HEK293 (cell line): ENCODE measurements around the gene RUNX1.

Experiments
- MZF1 ChIP-seq: fragments of 450-650 bp; formaldehyde crosslinking; IDR thresholded peaks from 2 replicates; pipeline ENCODE4 v1.5.1; 2017; ENCODE audit warnings: missing biosample characterization, missing genetic modification characterization, borderline replicate concordance
- OSR2 ChIP-seq: fragments of 450-650 bp; formaldehyde crosslinking; IDR thresholded peaks from 2 replicates; pipeline ENCODE4 v1.5.1; 2016; ENCODE audit warnings: missing biosample characterization, missing genetic modification characterization
- SP3 ChIP-seq: fragments of 450-650 bp; formaldehyde crosslinking; IDR thresholded peaks from 2 replicates; pipeline ENCODE4 v1.5.1; 2016; ENCODE audit warnings: missing biosample characterization, missing genetic modification characterization
- TRIM28 ChIP-seq: IDR thresholded peaks from 2 replicates; pipeline ENCODE4 v1.6.1; 2011; ENCODE audit warnings: low read length, control low read depth, borderline replicate concordance
- TSHZ1 ChIP-seq: fragments of 450-650 bp; formaldehyde crosslinking; IDR thresholded peaks from 2 replicates; pipeline ENCODE4 v1.5.1; 2016; ENCODE audit warnings: missing biosample characterization, missing genetic modification characterization, borderline replicate concordance
- ZFP3 ChIP-seq: fragments of 450-650 bp; formaldehyde crosslinking; IDR thresholded peaks from 2 replicates; pipeline ENCODE4 v1.5.1; 2016; ENCODE audit warnings: low read depth, missing biosample characterization, missing genetic modification characterization
- ZNF112 ChIP-seq: fragments of 450-650 bp; formaldehyde crosslinking; IDR thresholded peaks from 2 replicates; pipeline ENCODE4 v1.5.0; 2017; ENCODE audit warnings: missing biosample characterization, missing genetic modification characterization
- ZNF133 ChIP-seq: fragments of 450-650 bp; formaldehyde crosslinking; IDR thresholded peaks from 2 replicates; pipeline ENCODE4 v1.5.1; 2016; ENCODE audit warnings: missing biosample characterization, missing genetic modification characterization
- ZNF146 ChIP-seq: fragments of 450-650 bp; formaldehyde crosslinking; IDR thresholded peaks from 2 replicates; pipeline ENCODE4 v1.5.1; 2016; ENCODE audit warnings: missing biosample characterization, missing genetic modification characterization
- ZNF184 ChIP-seq: fragments of 450-650 bp; IDR thresholded peaks from 2 replicates; pipeline ENCODE4 v1.5.1; 2018; ENCODE audit warnings: missing biosample characterization, mild to moderate bottlenecking, missing genetic modification characterization
- ZNF354C ChIP-seq: fragments of 450-650 bp; formaldehyde crosslinking; IDR thresholded peaks from 2 replicates; pipeline ENCODE4 v1.5.1; 2016; ENCODE audit warnings: missing biosample characterization, missing genetic modification characterization, low read depth, borderline replicate concordance
- ZNF37A ChIP-seq: fragments of 450-650 bp; IDR thresholded peaks from 2 replicates; pipeline ENCODE4 v1.5.1; 2018; ENCODE audit warnings: missing biosample characterization, missing genetic modification characterization
- ZNF433 ChIP-seq: fragments of 450-650 bp; formaldehyde crosslinking; IDR thresholded peaks from 2 replicates; pipeline ENCODE4 v1.5.1; 2016; ENCODE audit warnings: missing biosample characterization, missing genetic modification characterization, low read depth
- ZNF513 ChIP-seq: fragments of 450-650 bp; IDR thresholded peaks from 2 replicates; pipeline ENCODE4 v1.5.1; 2018; ENCODE audit warnings: missing biosample characterization, missing genetic modification characterization
- ZNF514 ChIP-seq: fragments of 450-650 bp; formaldehyde crosslinking; IDR thresholded peaks from 2 replicates; pipeline ENCODE4 v1.5.1; 2016; ENCODE audit warnings: missing biosample characterization, missing genetic modification characterization
- ZNF518A ChIP-seq: fragments of 450-650 bp; formaldehyde crosslinking; conservative IDR thresholded peaks from 2 replicates; pipeline ENCODE4 v1.5.1; 2016; ENCODE audit warnings: low read depth, missing biosample characterization, missing genetic modification characterization
- ZNF521 ChIP-seq: fragments of 450-650 bp; formaldehyde crosslinking; IDR thresholded peaks from 2 replicates; pipeline ENCODE4 v1.5.1; 2017; ENCODE audit warnings: missing biosample characterization, mild to moderate bottlenecking, missing genetic modification characterization
- ZNF529 ChIP-seq: fragments of 450-650 bp; formaldehyde crosslinking; IDR thresholded peaks from 2 replicates; pipeline ENCODE4 v1.5.1; 2017; ENCODE audit warnings: missing genetic modification characterization, missing biosample characterization; ENCODE audit not compliant: insufficient replicate concordance
- ZNF561 ChIP-seq: fragments of 450-650 bp; IDR thresholded peaks from 2 replicates; pipeline ENCODE4 v1.5.1; 2018; ENCODE audit warnings: missing biosample characterization, missing genetic modification characterization, borderline replicate concordance
- ZNF596 ChIP-seq: fragments of 450-650 bp; IDR thresholded peaks from 2 replicates; pipeline ENCODE4 v1.5.0; 2018; ENCODE audit warnings: missing biosample characterization, mild to moderate bottlenecking, missing genetic modification characterization, moderate library complexity
- ZNF600 ChIP-seq: fragments of 450-650 bp; formaldehyde crosslinking; IDR thresholded peaks from 2 replicates; pipeline ENCODE4 v1.5.1; 2016; ENCODE audit warnings: missing biosample characterization, missing genetic modification characterization
- ZNF623 ChIP-seq: fragments of 450-650 bp; formaldehyde crosslinking; IDR thresholded peaks from 2 replicates; pipeline ENCODE4 v1.5.1; 2016; ENCODE audit warnings: missing biosample characterization, missing genetic modification characterization
- ZNF645 ChIP-seq: fragments of 450-650 bp; formaldehyde crosslinking; IDR thresholded peaks from 2 replicates; pipeline ENCODE4; 2016; ENCODE audit warnings: missing biosample characterization, missing genetic modification characterization
- ZSCAN18 ChIP-seq: fragments of 450-650 bp; formaldehyde crosslinking; IDR thresholded peaks from 2 replicates; pipeline ENCODE4 v1.5.1; 2016; ENCODE audit warnings: missing biosample characterization, missing genetic modification characterization
- ZSCAN5A ChIP-seq: fragments of 450-650 bp; formaldehyde crosslinking; IDR thresholded peaks from 2 replicates; pipeline ENCODE4 v1.5.1; 2016; ENCODE audit warnings: missing biosample characterization, missing genetic modification characterization

The RUNX1 gene

GRCh38 chr21:34889676-34890469 is 159.2 kb downstream of the RUNX1 start (continued):
- peak; percentile 31; the same call in 1 of the 2 replicates for TF ChIP-seq ZNF513 (tag by site-specific recombination)
- TF ChIP-seq ZNF521, result no peak
- TF ChIP-seq ZNF645 (tag by site-specific recombination), result no peak
- TF ChIP-seq ZNF596, result peak; percentile 64
- TF ChIP-seq ZNF623 (tag by site-specific recombination), result no peak
- TF ChIP-seq ZNF133 (tag by site-specific recombination), result no peak
- TF ChIP-seq ZNF112 (tag by site-specific recombination), result no peak
- 0 out of 2 replicates have a peak, but pooled peaks have one; percentile 9 for TF ChIP-seq ZNF146 (tag by site-specific recombination)
- peak; percentile 29; the same call in 1 of the 2 replicates for TF ChIP-seq ZSCAN5A (tag by site-specific recombination)
- 0 out of 2 replicates have a peak, but pooled peaks have one; percentile 2 for TF ChIP-seq ZNF37A (tag by site-specific recombination)
- TF ChIP-seq MZF1 (tag by site-specific recombination), result peak; percentile 66; the same call in 1 of the 2 replicates
- no peak for TF ChIP-seq ZNF514
- TF ChIP-seq ZNF600 (tag by site-specific recombination), result peak; percentile 81
- peak; percentile 61 for TF ChIP-seq SP3 (tag by site-specific recombination)
- TF ChIP-seq ZNF529 (tag by site-specific recombination), result no peak
- no peak for TF ChIP-seq ZNF354C (tag by site-specific recombination)
- 0 out of 2 replicates have a peak, but pooled peaks have one; percentile 8 for TF ChIP-seq ZNF184 (tag by site-specific recombination)
- no peak for TF ChIP-seq ZNF518A (tag by site-specific recombination)
- TF ChIP-seq TRIM28, result no peak
- TF ChIP-seq ZSCAN18 (tag by site-specific recombination), result no peak
- TF ChIP-seq ZFP3, result no peak
- peak; percentile 93 for TF ChIP-seq ZNF561 (tag by site-specific recombination)
- TF ChIP-seq TSHZ1 (tag by site-specific recombination), result no peak
- TF ChIP-seq OSR2 (tag by site-specific recombination), result peak; percentile 44; the same call in 1 of the 2 replicates
- no peak for TF ChIP-seq ZNF433
